Lung (tissue), 12 donors: Measurements from ENCODE around the gene GCK. TPM values are rescaled to one million over a fixed set of nuclear protein-coding genes. Genes with fewer than 3 reads are reported as not detected.

Source experiments
- ATAC-seq: fragments of 200-7000 bp; cut with Tn5 transposase; one replicate; pipeline ENCODE4 v1.9.1; 2020; ENCODE audit warnings: moderate number of reproducible peaks; ENCODE audit not compliant: insufficient read depth, low FRiP score
- DNase-seq, 3 donors: peaks; one replicate each; pipeline ENCODE4 v3.0.0-alpha.2; 2013 to 2017
- H3K27ac ChIP-seq, 2 donors: one replicate each; pipeline ENCODE4 v1.5.1; 2013; ENCODE audit warnings: mild to moderate bottlenecking in 2 of 2, moderate library complexity in 2 of 2, control low read depth in 1 of 2, inconsistent platforms in 1 of 2, low read depth in 1 of 2, low read length in 1 of 2
- H3K27me3 ChIP-seq, 3 donors: one replicate each; pipeline ENCODE4 v1.5.1; 2013; ENCODE audit warnings: low read length in 2 of 3; ENCODE audit not compliant: control insufficient read depth in 3 of 3, insufficient read depth in 3 of 3
- H3K36me3 ChIP-seq, 4 donors: one replicate each; pipeline ENCODE4 v1.5.1; 2013; ENCODE audit warnings: low read length in 4 of 4, mild to moderate bottlenecking in 1 of 4, moderate library complexity in 1 of 4; ENCODE audit not compliant: control insufficient read depth in 4 of 4, insufficient read depth in 4 of 4
- H3K4me1 ChIP-seq, 5 donors: one replicate each; pipeline ENCODE4 v1.5.1; 2013; ENCODE audit warnings: low read length in 5 of 5, mild to moderate bottlenecking in 2 of 5, moderate library complexity in 1 of 5; ENCODE audit not compliant: control insufficient read depth in 5 of 5, insufficient read depth in 5 of 5
- H3K4me3 ChIP-seq: one replicate; pipeline ENCODE4 v1.5.1; 2013; ENCODE audit warnings: mild to moderate bottlenecking, control low read depth, moderate library complexity
- H3K9ac ChIP-seq, 2 donors: one replicate each; pipeline ENCODE4 v1.5.1; 2013; ENCODE audit warnings: low read length in 2 of 2, control low read depth in 1 of 2; ENCODE audit not compliant: insufficient read depth in 1 of 2
- H3K9me3 ChIP-seq, 4 donors: one replicate each; pipeline ENCODE4 v1.5.1; 2013; ENCODE audit warnings: low read length in 3 of 4, mild to moderate bottlenecking in 1 of 4, moderate library complexity in 1 of 4; ENCODE audit not compliant: control insufficient read depth in 4 of 4, insufficient read depth in 3 of 4
- CTCF ChIP-seq: IDR thresholded peaks from 2 replicates; pipeline ENCODE4 v1.5.1; 2012; ENCODE audit warnings: mild to moderate bottlenecking; ENCODE audit errors: control extremely low read depth, extremely low read depth
- WGBS, 2 donors: extraction: QIAGEN DNeasy Blood & Tissue Kit; methylation state at CpG; one replicate each; pipeline ENCODE4 v1.1.7; 2013; 5-methylcytosine and 5-hydroxymethylcytosine counted together
- polyA plus RNA-seq, 2 donors: library from polyadenylated mRNA; stranded (reverse); fragments of 200-250 nt; gene quantifications; one replicate each; pipeline ENCODE4 v1.2.1, GENCODE V29; 2013
- total RNA-seq, 2 donors: library from RNA; depleted of rRNA in 1 of 2; stranded (reverse); fragments of >200 nt in 1 of 2; gene quantifications; one replicate each; pipeline ENCODE4 v1.2.1, GENCODE V29; 2014 to 2021
- donor health status: control.
- donor health status: control.
- donor health status: Bipolar disorder and iron deficiency.
- donor health status: healthy.
- donor health status: DM: yes; HTN: yes; CAD: no.

GCK gene
- total and polyA plus RNA-seq, 4 donors = 0.25 to 1.1 (median 0.43) TPM

GRCh38 chr7:44150466-44150832 lies 38.8 kb downstream of the GCK start:
- Histone ChIP-seq H3K9me3 (no peaks in the 10 kb centered on the region), H3K4me1 (peaks cover 0 to 45% (median 22%) of the 10 kb centered on the region in 5 donors), H3K4me3 (no peak overlapping the region), H3K27ac (no peak overlapping the region), H3K27me3 (peaks cover 0 to 8% (median 0%) of the 10 kb centered on the region in 3 donors), H3K36me3 (no peaks in the 10 kb centered on the region), H3K9ac (no peak overlapping the region)
- 75 to 79% methylated on average over 5 of the region's 5 CpGs for WGBS, 2 donors
- ATAC-seq (no peak), DNase-seq (peak in 1 of 3 donors; percentile 24)
- no peak for TF ChIP-seq CTCF

- H3K4me3 ChIP-seq = no peak overlapping the region
- no peak for ATAC-seq
Observed at GRCh38 chr7:44149571-44150465, 39.4 kb downstream of the GCK start.

GRCh38 chr7:44148961-44149536 lies 40.2 kb downstream of the GCK start:
- no peaks in the 10 kb centered on the region for H3K9me3 ChIP-seq
- H3K4me3 ChIP-seq = no peak overlapping the region
- WGBS, 2 donors = 83 to 87% methylated on average over 9 of the region's 9 CpGs
- ATAC-seq (no peak), DNase-seq (no peak)
- H3K27ac ChIP-seq = no peak overlapping the region
- H3K9ac ChIP-seq = no peak overlapping the region
- peaks cover 0 to 51% (median 28%) of the 10 kb centered on the region in 5 donors for H3K4me1 ChIP-seq
- H3K36me3 ChIP-seq = no peaks in the 10 kb centered on the region
- peaks cover 0 to 14% (median 0%) of the 10 kb centered on the region in 3 donors for H3K27me3 ChIP-seq
- no peak for TF ChIP-seq CTCF

More at GRCh38 chr7:44149571-44150465, 39.4 kb downstream of the GCK start:
- H3K9ac ChIP-seq = no peak overlapping the region
- 85 to 91% methylated on average over 18 of the region's 18 CpGs for whole genome bisulfite sequencing, 2 donors
- DNase-seq = peak; percentile 12 to 73 (median 62)
- peaks cover 0 to 14% (median 0%) of the 10 kb centered on the region in 3 donors for H3K27me3 ChIP-seq
- no peak for TF ChIP-seq CTCF
- H3K36me3 ChIP-seq = no peaks in the 10 kb centered on the region
- peaks cover 0 to 51% (median 28%) of the 10 kb centered on the region in 5 donors for H3K4me1 ChIP-seq
- no peaks in the 10 kb centered on the region for H3K9me3 ChIP-seq
- H3K27ac ChIP-seq = no peak overlapping the region
